Measurements from ENCODE around the gene PROX1. TPM values are rescaled to one million over a fixed set of nuclear protein-coding genes. Genes with fewer than 3 reads are reported as not detected.

Gene PROX1
- total RNA-seq, 1 donor from 2014 or later: 6.5 TPM

DNA sequence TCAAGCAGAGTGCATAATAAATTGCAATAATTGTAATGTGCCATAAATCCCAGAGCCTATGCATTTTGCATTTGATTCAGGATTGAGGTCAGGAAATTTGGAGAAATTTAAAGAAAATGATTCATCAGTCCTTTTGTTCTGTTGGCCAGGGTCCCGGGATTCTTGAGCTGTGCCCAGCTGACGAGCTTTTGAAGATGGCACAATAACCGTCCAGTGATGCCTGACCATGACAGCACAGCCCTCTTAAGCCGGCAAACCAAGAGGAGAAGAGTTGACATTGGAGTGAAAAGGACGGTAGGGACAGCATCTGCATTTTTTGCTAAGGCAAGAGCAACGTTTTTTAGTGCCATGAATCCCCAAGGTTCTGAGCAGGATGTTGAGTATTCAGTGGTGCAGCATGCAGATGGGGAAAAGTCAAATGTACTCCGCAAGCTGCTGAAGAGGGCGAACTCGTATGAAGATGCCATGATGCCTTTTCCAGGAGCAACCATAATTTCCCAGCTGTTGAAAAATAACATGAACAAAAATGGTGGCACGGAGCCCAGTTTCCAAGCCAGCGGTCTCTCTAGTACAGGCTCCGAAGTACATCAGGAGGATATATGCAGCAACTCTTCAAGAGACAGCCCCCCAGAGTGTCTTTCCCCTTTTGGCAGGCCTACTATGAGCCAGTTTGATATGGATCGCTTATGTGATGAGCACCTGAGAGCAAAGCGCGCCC is 8.7 kb downstream of the PROX1 start:
- DNase-seq (ENCODE audit: low spot score in 2 of 2) (no peak), FAIRE-seq (no peak)

DNA sequence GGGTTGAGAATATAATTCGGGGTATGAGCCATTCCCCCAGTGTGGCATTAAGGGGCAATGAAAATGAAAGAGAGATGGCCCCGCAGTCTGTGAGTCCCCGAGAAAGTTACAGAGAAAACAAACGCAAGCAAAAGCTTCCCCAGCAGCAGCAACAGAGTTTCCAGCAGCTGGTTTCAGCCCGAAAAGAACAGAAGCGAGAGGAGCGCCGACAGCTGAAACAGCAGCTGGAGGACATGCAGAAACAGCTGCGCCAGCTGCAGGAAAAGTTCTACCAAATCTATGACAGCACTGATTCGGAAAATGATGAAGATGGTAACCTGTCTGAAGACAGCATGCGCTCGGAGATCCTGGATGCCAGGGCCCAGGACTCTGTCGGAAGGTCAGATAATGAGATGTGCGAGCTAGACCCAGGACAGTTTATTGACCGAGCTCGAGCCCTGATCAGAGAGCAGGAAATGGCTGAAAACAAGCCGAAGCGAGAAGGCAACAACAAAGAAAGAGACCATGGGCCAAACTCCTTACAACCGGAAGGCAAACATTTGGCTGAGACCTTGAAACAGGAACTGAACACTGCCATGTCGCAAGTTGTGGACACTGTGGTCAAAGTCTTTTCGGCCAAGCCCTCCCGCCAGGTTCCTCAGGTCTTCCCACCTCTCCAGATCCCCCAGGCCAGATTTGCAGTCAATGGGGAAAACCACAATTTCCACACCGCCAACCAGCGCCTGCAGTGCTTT is 9.4 kb downstream of the PROX1 start:
- DNase-seq (ENCODE audit: low spot score in 2 of 2) (no peak), FAIRE-seq (no peak)

DNA sequence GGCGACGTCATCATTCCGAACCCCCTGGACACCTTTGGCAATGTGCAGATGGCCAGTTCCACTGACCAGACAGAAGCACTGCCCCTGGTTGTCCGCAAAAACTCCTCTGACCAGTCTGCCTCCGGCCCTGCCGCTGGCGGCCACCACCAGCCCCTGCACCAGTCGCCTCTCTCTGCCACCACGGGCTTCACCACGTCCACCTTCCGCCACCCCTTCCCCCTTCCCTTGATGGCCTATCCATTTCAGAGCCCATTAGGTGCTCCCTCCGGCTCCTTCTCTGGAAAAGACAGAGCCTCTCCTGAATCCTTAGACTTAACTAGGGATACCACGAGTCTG is 10.0 kb downstream of the PROX1 start:
- DNase-seq (ENCODE audit: low spot score in 2 of 2) (no peak), FAIRE-seq (no peak)

DNA sequence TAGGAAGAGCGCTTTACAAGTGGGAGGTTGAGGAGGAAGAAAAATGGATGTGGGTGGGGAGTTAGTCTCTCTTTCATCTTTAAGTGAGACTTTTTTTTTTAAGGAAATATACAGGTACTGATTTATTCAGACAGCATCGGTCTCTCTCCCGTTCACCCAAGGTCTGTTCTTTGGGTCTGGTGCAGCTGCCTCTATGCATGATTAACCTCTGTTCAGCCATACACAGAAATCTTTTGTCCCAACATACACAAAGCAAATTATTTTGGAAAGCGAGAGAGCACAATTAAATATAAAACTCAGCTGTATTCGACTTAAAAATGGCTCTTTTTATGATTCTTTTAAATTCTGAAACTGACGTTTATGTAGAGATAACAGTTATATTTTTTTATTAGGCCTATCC is 11.0 kb downstream of the PROX1 start:
- no peak for FAIRE-seq
- DNase-seq (ENCODE audit: low spot score in 2 of 2): no peak

DNA sequence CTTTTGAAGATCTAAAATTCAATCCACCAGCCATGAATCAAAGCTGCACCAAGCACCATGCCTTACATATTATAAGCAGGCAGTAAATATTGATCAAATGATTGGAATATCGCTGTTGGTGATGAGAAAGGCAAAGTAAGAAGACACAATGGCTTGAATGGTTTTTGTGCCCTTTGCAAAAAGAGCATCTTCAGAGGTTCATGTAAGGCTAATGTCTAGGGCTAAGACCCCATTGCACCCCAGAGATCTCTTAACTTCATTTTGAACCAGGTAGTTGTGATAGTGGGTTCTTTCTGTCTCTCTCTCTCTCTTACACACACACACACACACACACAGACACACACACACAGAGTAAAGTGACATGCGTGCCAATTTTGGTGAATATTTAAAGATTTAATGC is 12.0 kb downstream of the PROX1 start:
- no peak for FAIRE-seq

DNA sequence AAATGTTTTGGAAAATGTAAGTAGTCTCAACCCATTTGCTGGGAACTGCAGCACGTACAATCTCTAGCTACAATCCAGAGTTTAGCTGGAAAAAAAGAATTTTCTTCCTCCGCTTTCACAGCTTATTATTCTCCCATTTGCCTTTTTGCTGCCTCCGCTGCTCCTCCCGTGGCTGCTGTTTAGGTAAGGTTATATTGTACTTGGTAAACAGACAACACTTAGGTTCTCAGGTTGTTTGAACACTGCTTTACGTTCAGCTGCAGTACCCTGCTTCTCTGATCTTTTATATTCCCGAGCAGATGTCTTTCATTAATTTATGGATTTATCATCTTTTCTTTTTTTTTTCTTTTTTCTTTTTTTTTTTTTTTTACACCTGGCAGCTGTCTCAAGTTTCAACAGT is 14.3 kb downstream of the PROX1 start:
- no peak for DNase-seq (ENCODE audit: low spot score in 2 of 2)
- peak; percentile 37 for FAIRE-seq

More for the DNA sequence above, 12.0 kb downstream of the PROX1 start:
- DNase-seq (ENCODE audit: low spot score in 2 of 2): no peak

DNA sequence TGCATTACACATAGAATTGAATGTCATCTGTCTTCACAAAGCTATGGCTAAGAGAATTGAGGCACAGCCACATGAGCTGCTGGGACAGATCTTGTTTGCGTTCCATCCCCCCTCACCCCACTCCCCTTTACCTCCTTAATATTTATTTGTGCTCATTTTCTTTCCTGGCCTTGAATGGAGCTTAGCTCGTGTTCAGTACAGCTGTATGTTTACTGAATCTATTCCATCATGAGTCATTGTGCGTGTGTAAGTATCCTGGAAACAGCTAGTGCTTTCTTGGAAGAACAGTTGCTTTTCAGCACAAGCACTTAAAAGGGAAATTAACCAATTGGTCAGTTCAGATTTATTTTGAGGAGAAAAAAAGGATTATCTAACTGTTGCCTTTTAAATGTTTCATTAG is 14.7 kb downstream of the PROX1 start:
- DNase-seq (ENCODE audit: low spot score in 2 of 2): no peak
- peak; percentile 91 for FAIRE-seq

DNA sequence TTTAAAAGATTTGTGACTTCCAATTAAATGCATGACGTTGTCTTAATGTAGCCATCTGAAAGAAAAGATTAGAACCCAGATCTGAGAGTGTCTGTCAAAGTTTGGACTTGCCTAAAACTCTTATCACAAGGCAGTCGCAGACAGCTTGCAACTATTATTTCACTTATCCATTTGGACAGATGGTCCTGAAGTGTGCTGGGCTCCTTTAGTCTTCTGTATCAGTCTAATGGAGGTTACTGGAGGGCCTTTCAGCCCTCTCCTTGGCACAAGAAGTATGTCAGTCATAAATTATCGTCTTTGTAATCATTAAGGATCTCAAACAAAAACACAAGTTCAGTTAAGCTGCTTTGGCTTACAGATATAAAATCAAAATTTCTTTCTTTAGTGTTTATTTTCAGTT is 15.5 kb downstream of the PROX1 start:
- DNase-seq (ENCODE audit: low spot score in 2 of 2): no peak
- no peak for FAIRE-seq

DNA sequence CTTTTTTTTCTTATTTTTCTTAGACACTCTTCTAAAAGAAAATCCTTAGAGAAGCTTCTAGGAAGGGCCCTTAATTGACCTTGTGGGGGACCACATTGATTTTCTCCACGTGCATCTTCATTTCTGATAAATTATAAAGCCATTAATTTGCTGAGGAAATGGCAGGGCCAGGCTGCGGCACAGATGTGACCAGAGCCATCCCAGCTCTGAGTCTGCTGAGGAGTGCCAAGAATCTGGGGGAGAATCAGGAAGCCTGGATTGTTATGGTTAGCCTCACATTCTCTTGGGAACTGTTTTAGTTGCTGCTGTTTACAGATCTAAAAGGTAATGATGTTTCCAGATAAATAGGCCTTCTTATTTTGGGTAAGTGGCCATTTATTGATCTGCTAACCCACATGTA is 16.2 kb downstream of the PROX1 start:
- DNase-seq (ENCODE audit: low spot score in 2 of 2) (no peak), FAIRE-seq (no peak)

DNA sequence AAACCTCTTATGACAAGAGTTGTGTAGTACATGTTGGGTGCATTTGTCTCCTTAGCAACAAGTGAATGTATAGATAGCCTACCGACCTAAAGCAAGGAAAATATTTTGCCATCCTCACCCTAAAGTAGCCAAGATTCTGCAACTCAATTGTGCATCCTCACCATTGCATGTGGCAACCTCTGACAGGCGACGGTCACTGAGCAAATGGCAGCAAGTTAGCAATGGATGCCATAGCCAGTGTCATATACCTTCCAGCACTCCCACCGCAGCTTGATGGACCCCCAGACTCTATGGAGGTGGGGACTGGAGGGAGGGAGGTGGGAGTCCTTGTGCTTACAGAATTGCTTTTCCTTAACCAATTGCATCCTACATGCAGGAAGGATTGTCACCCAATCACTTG is 17.0 kb downstream of the PROX1 start:
- DNase-seq (ENCODE audit: low spot score in 2 of 2): no peak

DNA sequence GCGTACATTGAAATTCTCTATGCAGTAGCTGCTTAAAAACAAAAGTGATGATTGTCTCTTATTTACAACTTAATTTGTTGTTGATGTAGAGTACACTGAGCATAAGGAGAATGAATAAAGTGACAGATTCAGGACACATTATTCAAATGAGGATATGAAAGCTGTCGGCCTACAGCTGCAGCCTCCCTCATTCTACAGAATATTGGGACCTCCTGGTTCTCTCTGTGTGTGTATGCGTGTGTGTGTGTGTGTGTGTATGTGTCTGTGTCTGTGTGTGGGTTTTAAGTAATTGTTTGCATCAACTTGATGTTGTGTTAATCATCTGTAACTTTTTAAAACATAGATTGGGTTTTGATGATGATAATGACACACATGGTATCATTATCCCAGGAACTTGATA is 17.9 kb downstream of the PROX1 start:
- DNase-seq (ENCODE audit: low spot score in 2 of 2): no peak
- FAIRE-seq: no peak

More for the DNA sequence above, 17.0 kb downstream of the PROX1 start:
- FAIRE-seq: no peak

DNA sequence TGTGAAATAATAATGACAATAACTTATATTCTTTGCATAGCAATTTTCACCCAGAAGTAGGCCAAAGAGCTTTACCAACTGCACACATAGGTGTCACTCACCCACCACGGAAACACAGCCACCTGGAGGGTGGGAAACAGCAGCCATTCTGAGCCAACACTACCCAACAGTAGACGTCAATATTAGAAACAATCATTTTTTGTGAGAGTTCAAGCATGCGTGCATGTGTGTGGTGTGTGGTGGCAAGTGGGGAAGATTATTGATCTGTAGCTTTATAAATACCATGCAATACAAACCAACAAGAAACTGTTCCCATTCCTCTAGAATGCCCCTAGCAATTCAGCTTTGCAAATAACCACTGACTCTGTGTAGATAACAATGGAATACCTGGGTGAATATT is 19.1 kb downstream of the PROX1 start:
- FAIRE-seq (no peak), DNase-seq (ENCODE audit: low spot score in 2 of 2) (no peak)

DNA sequence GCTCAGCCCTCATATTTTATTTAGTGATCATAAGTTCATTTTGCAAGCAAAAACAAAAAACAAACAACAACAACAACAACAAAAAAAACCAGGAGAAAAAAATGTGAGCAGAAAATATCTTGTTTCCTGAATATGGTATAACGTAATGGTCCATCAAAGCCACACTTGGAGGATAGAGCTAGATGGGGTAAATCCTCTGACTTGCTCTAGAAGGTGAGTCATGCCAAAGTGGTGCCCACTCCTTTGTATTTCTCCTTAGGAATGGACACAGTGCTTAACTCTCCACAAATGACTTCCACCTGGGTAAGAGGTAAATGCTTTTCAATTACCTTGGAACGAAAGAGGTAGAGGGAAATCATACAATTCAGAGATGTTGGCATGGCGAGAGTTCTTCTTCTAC is 20.6 kb downstream of the PROX1 start:
- FAIRE-seq: no peak
- DNase-seq (ENCODE audit: low spot score in 2 of 2): no peak

DNA sequence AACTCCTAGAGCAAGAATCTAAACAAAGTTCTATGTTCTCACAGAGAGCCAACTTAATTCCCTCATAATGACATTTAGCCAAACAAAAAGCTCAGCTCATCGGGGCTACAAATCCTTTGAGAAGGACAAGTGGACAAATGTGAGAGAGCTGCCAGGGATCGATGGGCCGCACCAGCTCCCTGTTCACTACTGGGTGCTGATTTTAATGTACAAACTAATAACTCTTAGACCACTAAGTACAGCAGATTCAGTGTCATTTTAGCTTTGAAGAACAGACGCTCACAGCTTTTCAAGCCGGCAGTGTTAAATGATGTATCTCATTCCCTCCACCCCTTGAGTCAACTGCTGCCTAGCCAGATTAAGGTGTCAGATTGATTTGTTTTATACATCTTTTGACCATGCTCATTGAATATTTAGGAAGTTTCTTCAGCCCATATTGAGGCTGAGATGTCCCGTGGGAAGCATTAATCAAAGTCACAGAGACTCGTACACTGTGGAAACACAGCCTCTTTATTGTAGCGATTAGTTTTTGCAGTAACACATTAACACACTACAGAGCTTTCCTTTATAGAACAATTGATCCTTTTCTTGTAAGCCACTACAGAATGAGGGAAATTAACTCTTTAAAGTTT is 21.1 kb downstream of the PROX1 start:
- FAIRE-seq: no peak
- DNase-seq (ENCODE audit: low spot score in 2 of 2): no peak

DNA sequence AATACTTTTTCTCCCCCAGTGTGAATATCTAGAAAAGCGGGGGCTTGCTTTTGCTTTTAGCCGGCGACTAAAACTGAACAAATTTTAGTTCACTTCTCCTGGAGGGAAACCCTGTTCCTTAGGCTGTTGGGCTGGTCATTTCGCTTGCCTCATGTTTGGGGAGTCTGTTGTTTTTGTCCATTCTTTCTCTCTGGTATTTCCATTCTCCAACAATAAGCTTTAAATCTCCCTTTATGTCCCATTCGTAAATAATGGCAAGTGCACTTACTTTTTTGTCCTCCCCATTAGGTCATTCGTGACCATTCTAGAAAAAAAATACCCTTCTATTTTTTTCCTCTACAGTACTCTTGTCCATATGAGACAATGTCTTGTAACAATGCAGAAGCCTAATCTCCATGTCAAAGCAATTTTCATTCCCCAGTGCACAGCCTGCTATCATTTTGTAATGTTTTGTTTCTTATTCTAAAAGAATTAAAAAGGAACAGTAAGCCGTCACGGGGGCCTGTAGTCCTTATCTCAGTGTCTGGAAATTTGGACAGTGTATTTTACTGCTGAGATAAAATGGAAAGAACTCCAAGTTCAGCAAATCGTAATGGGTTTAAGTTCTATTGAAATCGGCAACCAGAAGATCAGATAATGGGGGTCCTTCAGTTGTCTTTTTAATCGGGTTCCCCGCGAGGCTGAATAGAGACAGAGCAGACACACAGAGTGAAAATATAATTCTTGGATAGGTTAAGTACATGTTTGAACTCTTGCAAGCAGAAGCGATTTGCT is 21.8 kb downstream of the PROX1 start:
- DNase-seq (ENCODE audit: low spot score in 2 of 2) (no peak), FAIRE-seq (no peak)

DNA sequence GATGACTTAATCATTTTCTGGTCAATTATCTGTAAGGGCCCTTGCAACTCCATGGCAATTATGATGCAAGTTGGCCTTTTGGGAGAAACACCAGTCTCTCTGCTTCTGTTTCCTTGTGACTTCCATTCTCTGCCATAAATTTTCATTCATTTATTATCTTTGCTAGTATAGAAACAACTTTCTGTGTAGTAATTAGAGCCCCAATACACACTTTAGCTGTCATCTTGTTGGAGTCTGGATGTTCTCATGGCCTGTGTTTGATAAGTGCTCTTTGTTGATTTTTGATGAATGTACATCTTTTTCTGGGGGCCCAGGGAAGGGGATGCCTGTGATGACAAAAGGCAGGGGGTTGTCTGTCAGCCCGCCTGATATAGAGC is 22.4 kb downstream of the PROX1 start:
- no peak for FAIRE-seq

DNA sequence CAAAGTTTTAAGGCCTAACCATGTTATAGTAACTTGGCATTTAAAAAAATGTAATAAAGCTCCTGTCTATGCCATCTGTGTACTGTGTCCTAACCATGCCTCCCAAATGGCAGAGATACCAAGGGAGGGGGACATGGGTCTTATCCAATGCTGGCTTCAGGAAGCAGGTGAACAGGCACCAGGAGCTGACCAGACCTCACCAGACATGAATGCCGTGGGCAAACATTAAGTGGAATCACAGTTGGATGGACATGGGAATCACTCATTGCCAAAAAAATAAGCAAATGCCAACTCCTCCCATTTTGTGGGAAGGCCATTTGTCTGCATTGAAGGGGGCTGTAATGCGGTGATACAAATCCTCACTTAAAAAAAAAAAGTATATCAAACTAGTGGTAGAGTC is 22.9 kb downstream of the PROX1 start:
- DNase-seq (ENCODE audit: low spot score in 2 of 2): no peak
- FAIRE-seq: no peak

More for the DNA sequence above, 22.4 kb downstream of the PROX1 start:
- no peak for DNase-seq (ENCODE audit: low spot score in 2 of 2)

DNA sequence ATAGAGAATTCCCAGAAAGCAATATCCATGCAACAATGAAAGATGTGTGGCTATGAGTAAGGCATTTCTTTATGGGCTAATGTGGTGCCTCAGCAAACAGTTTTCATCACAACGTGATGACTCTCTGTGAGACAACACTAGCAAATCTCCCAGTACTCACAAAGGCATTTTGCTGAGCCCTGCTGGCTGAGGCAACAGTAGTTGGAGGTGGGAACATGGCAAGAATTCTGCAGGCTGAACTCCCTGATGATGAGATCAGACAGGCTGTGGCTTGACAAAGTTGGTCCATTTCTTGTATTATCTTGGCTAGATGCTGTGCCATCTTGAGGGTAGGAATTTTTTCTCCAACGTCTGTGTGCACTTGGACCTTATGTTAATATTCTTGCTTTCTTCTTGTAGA is 24.6 kb downstream of the PROX1 start:
- FAIRE-seq (no peak), DNase-seq (ENCODE audit: low spot score in 2 of 2) (no peak)

DNA sequence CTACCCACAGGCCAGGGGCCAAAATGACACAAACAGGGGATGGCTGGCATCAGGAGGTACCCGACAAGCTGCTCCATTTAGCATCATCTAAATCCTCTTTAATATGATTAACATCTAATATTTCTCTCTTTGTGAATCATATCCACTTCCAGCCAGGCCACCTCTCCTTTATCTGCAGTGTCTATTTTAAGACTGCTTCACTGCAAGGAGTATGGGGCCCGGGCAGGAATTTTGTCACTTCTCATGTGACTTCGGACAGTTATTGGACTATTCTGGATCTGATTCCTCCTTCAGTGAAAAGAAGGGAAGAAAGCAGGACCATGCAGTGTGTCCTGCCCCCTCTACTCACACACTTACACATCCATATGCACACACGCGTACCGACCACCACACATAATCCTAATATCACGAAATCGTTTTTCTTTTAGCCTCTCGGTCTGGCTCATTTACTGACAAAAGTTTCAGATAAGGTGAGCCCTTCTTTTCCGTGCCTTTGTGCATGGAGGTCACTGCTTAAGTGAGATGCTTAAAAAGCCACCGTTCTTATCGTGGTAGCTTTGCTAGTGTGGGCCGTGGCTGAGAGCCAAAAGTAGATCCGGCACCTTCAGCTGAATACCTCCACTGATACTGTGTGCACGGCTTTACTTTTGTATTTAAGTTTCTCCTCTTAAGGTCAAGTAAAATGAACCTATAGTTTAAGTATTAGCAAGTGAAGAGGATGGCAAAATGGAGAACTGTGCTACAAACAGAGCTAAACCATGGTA is 26.0 kb downstream of the PROX1 start:
- DNase-seq (ENCODE audit: low spot score in 2 of 2): no peak
- FAIRE-seq: no peak

DNA sequence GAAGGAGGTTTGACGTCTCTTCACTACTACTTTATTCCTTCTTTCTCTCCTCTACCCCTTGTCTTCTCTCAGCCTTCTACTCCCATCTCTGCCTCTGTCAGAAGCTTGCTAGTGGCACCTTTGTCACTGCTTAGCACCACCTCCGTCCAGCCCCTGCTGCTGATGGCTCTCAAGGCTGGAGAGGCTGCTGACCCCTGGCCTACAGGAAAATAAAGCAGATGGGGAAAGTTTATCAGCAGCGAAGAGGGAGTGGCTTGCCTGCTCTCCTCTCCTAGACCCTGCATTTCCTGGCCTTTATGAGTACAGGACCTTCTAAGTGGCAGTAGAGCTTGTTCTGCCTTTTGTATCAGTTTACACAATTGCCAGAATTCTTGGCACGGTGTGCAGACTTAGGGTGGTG is 27.0 kb downstream of the PROX1 start:
- DNase-seq (ENCODE audit: low spot score in 2 of 2) (no peak), FAIRE-seq (no peak)

Measured in frontal cortex (tissue), 4 donors.